GM21390 (cell line): ENCODE measurements around the gene CIT.

ENCODE experiments used
- ATAC-seq: cut with Tn5 transposase; IDR thresholded peaks from one replicate; pipeline ENCODE4 v1.9.1; 2021; ENCODE audit not compliant: unreplicated experiment

The CIT gene

GRCh38 chr12:119748497-119748896 is 128.6 kb downstream of the CIT start:
- no peak for ATAC-seq

GRCh38 chr12:119746169-119746568 is 131.0 kb downstream of the CIT start:
- ATAC-seq, result no peak

- no peak for ATAC-seq
Measured at GRCh38 chr12:119744900-119745606, 132.1 kb downstream of the CIT start.

- no peak for ATAC-seq
Measured at GRCh38 chr12:119742700-119743099, 134.4 kb downstream of the CIT start.

- ATAC-seq, result no peak
Measured at GRCh38 chr12:119740830-119741229, 136.3 kb downstream of the CIT start.

GRCh38 chr12:119735079-119735478 is 142.0 kb downstream of the CIT start:
- ATAC-seq, result no peak

- ATAC-seq, result no peak
Measured at GRCh38 chr12:119730381-119730780, 146.7 kb downstream of the CIT start.

GRCh38 chr12:119729871-119730270 is 147.2 kb downstream of the CIT start:
- no peak for ATAC-seq

GRCh38 chr12:119728444-119728745 is 148.7 kb downstream of the CIT start:
- ATAC-seq, result no peak

- ATAC-seq, result no peak
Measured at GRCh38 chr12:119727600-119728443, 149.3 kb downstream of the CIT start.

- ATAC-seq, result no peak
Measured at GRCh38 chr12:119725523-119725922, 151.6 kb downstream of the CIT start.

- no peak for ATAC-seq
Measured at GRCh38 chr12:119721306-119721705, 155.8 kb downstream of the CIT start.

- ATAC-seq, result no peak
Measured at GRCh38 chr12:119720349-119720748, 156.8 kb downstream of the CIT start.

- ATAC-seq, result no peak
Measured at GRCh38 chr12:119718141-119718540, 159.0 kb downstream of the CIT start.

- no peak for ATAC-seq
Measured at GRCh38 chr12:119715268-119715620, 161.9 kb downstream of the CIT start.

GRCh38 chr12:119714614-119715267 is 162.4 kb downstream of the CIT start:
- no peak for ATAC-seq

GRCh38 chr12:119713551-119714031 is 163.5 kb downstream of the CIT start:
- no peak for ATAC-seq

- ATAC-seq, result no peak
Measured at GRCh38 chr12:119712721-119713120, 164.4 kb downstream of the CIT start.

- ATAC-seq, result no peak
Measured at GRCh38 chr12:119711693-119712092, 165.4 kb downstream of the CIT start.

- ATAC-seq, result no peak
Measured at GRCh38 chr12:119710965-119711551, 166.1 kb downstream of the CIT start.

- no peak for ATAC-seq
Measured at GRCh38 chr12:119710374-119710964, 166.7 kb downstream of the CIT start.
